K562 (cell line): ENCODE results near the gene ABHD16A. TPM values are rescaled to one million over a fixed set of nuclear protein-coding genes. Genes with fewer than 3 reads are reported as not detected.

ENCODE experiments used
- ARID2 ChIP-seq: fragments of 450-650 bp; IDR thresholded peaks from 2 replicates; pipeline ENCODE4 v1.6.1; 2017; ENCODE audit warnings: antibody characterized with exemption, mild to moderate bottlenecking
- ATF4 ChIP-seq: fragments of 450-650 bp; formaldehyde crosslinking; IDR thresholded peaks from 2 replicates; pipeline ENCODE4 v1.4.0; 2022; ENCODE audit warnings: mild to moderate bottlenecking, moderate library complexity
- BRF2 ChIP-seq: IDR thresholded peaks from 3 replicates; pipeline ENCODE4 v1.6.1; 2011; ENCODE audit warnings: borderline replicate concordance, mild to moderate bottlenecking; ENCODE audit not compliant: insufficient read length, insufficient read depth
- CBX3 ChIP-seq, 2 experiments: IDR thresholded peaks; 1 replicate in 1 of 2; 2 replicates in 1 of 2; pipeline ENCODE4 v1.6.1; 2012; ENCODE audit warnings: inconsistent platforms in 2 of 2, low read length in 2 of 2, borderline replicate concordance in 1 of 2, control low read depth in 1 of 2
- FOXK2 ChIP-seq, 2 experiments: fragments of 450-650 bp; IDR thresholded peaks in 1 of 2; conservative IDR thresholded peaks in 1 of 2; 2 replicates each; pipeline ENCODE4 v1.6.1; 2016; ENCODE audit warnings: low read depth in 2 of 2, mild to moderate bottlenecking in 1 of 2
- GABPB1 ChIP-seq: sonication (generic); formaldehyde crosslinking; IDR thresholded peaks from 2 replicates; pipeline ENCODE4 v1.8.0; 2022; ENCODE audit warnings: mild to moderate bottlenecking, missing genetic modification reagents
- HCFC1 ChIP-seq: IDR thresholded peaks from 2 replicates; pipeline ENCODE4 v1.6.1; 2012; ENCODE audit warnings: low read depth, low read length, improper control_type of control experiment
- HES1 ChIP-seq: fragments of 450-650 bp; IDR thresholded peaks from 2 replicates; pipeline ENCODE4 v1.6.1; 2016; ENCODE audit warnings: low read depth, mild to moderate bottlenecking, moderate library complexity
- KAT2B ChIP-seq: IDR thresholded peaks from one replicate; pipeline ENCODE4 v1.6.1; 2012; ENCODE audit warnings: low read depth, mild to moderate bottlenecking, control low read depth, inconsistent platforms, low read length, moderate library complexity
- KDM2B ChIP-seq: fragments of 250-450 bp; sonication (Bioruptor Pico); IDR thresholded peaks from 2 replicates; pipeline ENCODE4 v1.8.0; 2021; ENCODE audit warnings: mild to moderate bottlenecking, moderate library complexity
- MAFK ChIP-seq: IDR thresholded peaks from 2 replicates; pipeline ENCODE4 v1.6.1; 2011; ENCODE audit warnings: low read length, improper control_type of control experiment
- MCM3 ChIP-seq: fragments of 450-650 bp; IDR thresholded peaks from 2 replicates; pipeline ENCODE4 v1.6.1; 2016
- NFE2 ChIP-seq: IDR thresholded peaks from 2 replicates; pipeline ENCODE4 v1.6.1; 2014; ENCODE audit warnings: antibody characterized with exemption, low read depth
- PKNOX1 ChIP-seq: fragments of 450-650 bp; IDR thresholded peaks from 2 replicates; pipeline ENCODE4 v1.6.1; 2016
- RAD21 ChIP-seq, 2 experiments: fragments of 250-450 bp in 1 of 2; fragments of 450-650 bp in 1 of 2; sonication (Bioruptor Pico) in 1 of 2; formaldehyde crosslinking in 1 of 2; IDR thresholded peaks in 1 of 2; conservative IDR thresholded peaks in 1 of 2; 2 replicates each; pipeline versions ENCODE4 v1.4.0 to v1.8.0; 2020 to 2022; ENCODE audit warnings: mild to moderate bottlenecking in 2 of 2, moderate library complexity in 1 of 2
- SRF ChIP-seq, 2 experiments: fragments of 250-450, 450-650 bp in 1 of 2; sonication (Bioruptor Pico) in 1 of 2; sonication (generic) in 1 of 2; formaldehyde crosslinking; IDR thresholded peaks; 2 replicates each; pipeline versions ENCODE4 v1.5.0 to v1.5.1; 2020 to 2022; ENCODE audit warnings: mild to moderate bottlenecking in 1 of 2, missing genetic modification reagents in 1 of 2
- TBP ChIP-seq: optimal IDR thresholded peaks from 2 replicates; pipeline ENCODE3; 2011; ENCODE audit warnings: low read depth, low read length, improper control_type of control experiment
- ZNF280B ChIP-seq: fragments of 250-450 bp; sonication (Bioruptor Pico); IDR thresholded peaks from 2 replicates; pipeline ENCODE4 v1.5.1; 2021; ENCODE audit warnings: mild to moderate bottlenecking
- ZNF347 ChIP-seq: fragments of 450-650 bp; formaldehyde crosslinking; IDR thresholded peaks from 2 replicates; pipeline ENCODE4 v1.4.0; 2020; ENCODE audit warnings: low read depth, mild to moderate bottlenecking, moderate library complexity
- ZNF512 ChIP-seq: IDR thresholded peaks from 2 replicates; pipeline ENCODE4 v1.6.1; 2016; ENCODE audit warnings: missing genetic modification characterization, missing compliant biosample characterization
- ZNF668 ChIP-seq: fragments of 250-450 bp; sonication (Bioruptor Pico); IDR thresholded peaks from 2 replicates; pipeline ENCODE4 v1.8.0; 2022; ENCODE audit warnings: mild to moderate bottlenecking, inconsistent platforms
- polyA plus RNA-seq, 8 experiments: library from polyadenylated mRNA; depleted of rRNA in 4 of 8; stranded (reverse) in 5 of 8; unstranded in 3 of 8; fragments of >200 nt; fragmentation: Nextera tagmentation in 2 of 8; fragmentation: Illumina TruSeq in 1 of 8; extraction: Ambion mirVana in 2 of 8; extraction: Trizol in 1 of 8; gene quantifications; 2 replicates each; pipeline versions ENCODE4 v1.2.1 to v1.2.3, GENCODE V29; 2011 to 2014; ENCODE audit warnings: inconsistent platforms in 1 of 8, missing spikeins in 1 of 8
- total RNA-seq, 7 experiments: library from RNA; depleted of rRNA in 6 of 7; stranded (reverse); fragments of >200 nt in 6 of 7; fragmentation: Illumina TruSeq in 2 of 7; extraction: Trizol in 2 of 7; gene quantifications; 2 replicates each; pipeline versions ENCODE4 v1.2.1 to v1.2.3, GENCODE V29; 2011 to 2021; ENCODE audit warnings: low replicate concordance in 1 of 7

The ABHD16A gene
- total and polyA plus RNA-seq, 9 of the 15 experiments (the other 6 are each of a cell fraction or from before 2014, with no cell fraction given): 25.8 to 120 (median 81.6) TPM

- TF ChIP-seq ZNF280B (CRISPR knock-in tag): no peak
- TF ChIP-seq BRF2: no peak
- no peak for TF ChIP-seq ATF4 (CRISPR knock-in tag)
- TF ChIP-seq CBX3 (IDR thresholded peaks at IDR 0.05; ENCODE audit: borderline replicate concordance in 1 of 2, low read length in 2 of 2): peak in 1 of 2 experiments; percentile 92; a peak in 2 of 3 replicates
- no peak for TF ChIP-seq GABPB1 (CRISPR knock-in tag)
- TF ChIP-seq PKNOX1: peak; percentile 34; the same call in 1 of the 2 replicates
- TF ChIP-seq FOXK2 (conservative IDR thresholded peaks at IDR 0.05 in 1 of 2, IDR thresholded peaks at IDR 0.05 in 1 of 2; ENCODE audit: low read depth in 2 of 2): peak; percentile 47 to 53; a peak in 2 of 4 replicates
- no peak for TF ChIP-seq ZNF347 (CRISPR knock-in tag)
- peak; percentile 70; the same call in 1 of the 2 replicates for TF ChIP-seq ARID2
- no peak for TF ChIP-seq NFE2
- no peak for TF ChIP-seq KDM2B (CRISPR knock-in tag)
- peak; percentile 38 for TF ChIP-seq TBP
- no peak for TF ChIP-seq HES1
- no peak for TF ChIP-seq ZNF512 (tag)
- TF ChIP-seq MAFK: no peak
- no peak for TF ChIP-seq KAT2B
- TF ChIP-seq HCFC1: peak; percentile 49; the same call in 1 of the 2 replicates
- peak; percentile 22 to 55; a peak in 3 of 4 replicates for TF ChIP-seq RAD21 (CRISPR knock-in tag; conservative IDR thresholded peaks at IDR 0.05 in 1 of 2, IDR thresholded peaks at IDR 0.05 in 1 of 2)
- TF ChIP-seq ZNF668 (CRISPR knock-in tag): 0 out of 2 replicates have a peak, but pooled peaks have one; percentile 22
- TF ChIP-seq MCM3: no peak
- peak in 1 of 2 experiments; percentile 88; a peak in 1 of 4 replicates for TF ChIP-seq SRF (CRISPR knock-in tag; IDR thresholded peaks at IDR 0.05)
Measured at GRCh38 chr6:31717499-31718222, 14.5 kb upstream of the ABHD16A start (continued).
